Activated CD8-positive, alpha-beta memory T cell treated with anti-CD3 and anti-CD28 coated beads for 36 hours (primary cell): ENCODE data around the gene MYH16. TPM values are rescaled to one million over a fixed set of nuclear protein-coding genes. Genes with fewer than 3 reads are reported as not detected.
"Not testable (repeated sequence)": the region's sequence is repeated elsewhere in the genome, so short reads cannot be mapped to it uniquely, and the experiment has no call there.

Experiments
- CTCF ChIA-PET: fragments of 350-600 bp; sonication (Branson Sonifier 250); formaldehyde crosslinking; loops from one replicate; lab custom pipeline; 2021; ENCODE audit warnings: antibody characterized with exemption; lab: Charles Lee
- POLR2A ChIA-PET: fragments of 350-600 bp; sonication (Branson Sonifier 250); formaldehyde crosslinking; loops from one replicate; lab custom pipeline; 2021; ENCODE audit warnings: antibody characterized with exemption; lab: Charles Lee
- total RNA-seq, 2 experiments: library from RNA; stranded (reverse); gene quantifications; one replicate each; pipeline ENCODE4 v1.2.3, GENCODE V29; 2021

Gene MYH16
- total RNA-seq, 2 experiments from 2014 or later: not detected

DNA sequence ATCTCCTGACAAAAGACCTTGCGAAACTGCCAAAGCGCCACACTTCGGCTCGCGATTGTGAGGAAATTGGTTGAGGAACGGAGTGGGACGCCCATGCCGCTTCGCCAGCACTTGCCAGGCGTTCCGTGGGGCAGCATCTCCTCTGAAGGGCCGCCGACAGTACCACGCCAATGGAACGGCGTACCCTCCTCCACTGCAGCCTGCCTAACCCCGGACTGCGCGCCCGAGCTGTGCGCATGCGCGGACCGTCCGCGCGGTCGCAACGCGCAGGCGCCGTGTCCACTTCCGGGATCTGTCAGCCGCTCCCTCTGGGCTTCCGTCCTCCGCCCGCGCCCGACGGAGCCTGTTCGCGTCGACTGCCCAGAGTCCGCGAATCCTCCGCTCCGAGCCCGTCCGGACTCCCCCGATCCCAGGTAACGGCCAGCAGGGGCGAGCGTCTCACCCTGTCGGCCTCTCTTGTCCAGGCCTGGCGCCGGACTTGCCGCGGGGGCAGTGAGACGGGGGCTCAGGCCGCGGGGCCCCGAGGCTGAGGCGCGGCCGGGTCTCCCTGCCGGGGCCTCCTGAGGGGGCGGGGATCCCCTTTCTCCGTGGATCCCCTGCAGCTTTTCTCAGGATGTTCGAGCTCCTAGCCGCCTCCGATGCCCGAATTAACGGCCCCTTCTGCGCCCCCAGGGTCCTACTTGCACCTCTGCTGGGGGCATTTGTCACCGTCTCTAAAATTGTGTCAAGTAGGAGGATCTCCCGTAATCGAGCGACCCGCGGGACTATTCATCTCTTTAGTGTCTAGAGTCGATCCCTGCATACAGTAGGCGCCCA lies 53.2 kb downstream of the MYH16 start, which contains the start of gene ARPC1A:
Gene ARPC1A, plus strand, starts transcription at position 307 of the 816 bp plus-strand sequence. CDS start 7,456 bp downstream, outside the sequence.
- CTCF ChIA-PET: interaction anchor here (0.6 to 3.0 kb wide), 4 partner anchors 12 to 83 kb away, joined by 3 to 9 read pairs (median 4); partner anchors contain the start of genes BUD31 and PDAP1
- POLR2A ChIA-PET: interaction anchor here (0.6 kb wide), 1 partner anchor 243 kb away, joined by 3 read pairs; no protein-coding TSS in a partner anchor

DNA sequence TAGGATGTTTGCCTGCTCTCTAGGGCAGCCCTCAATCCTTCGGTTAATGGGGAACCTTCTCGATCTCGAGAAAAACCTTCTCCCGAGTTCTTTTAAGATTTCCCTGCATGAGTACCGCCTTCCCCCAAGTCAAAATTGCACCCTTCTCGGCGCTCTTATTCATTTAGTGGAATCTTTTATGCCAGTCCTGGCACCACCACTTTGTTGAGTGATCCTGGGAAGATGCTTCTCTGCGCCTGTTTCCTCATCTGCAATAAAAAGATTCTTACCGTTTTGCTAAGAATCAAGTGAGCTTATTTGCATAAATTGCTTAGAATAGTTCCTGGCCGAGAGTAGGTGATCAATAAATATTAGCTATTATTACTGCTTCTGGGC lies 53.8 kb downstream of the MYH16 start:
- ChIA-PET POLR2A (no interaction called here), CTCF (interaction anchor here (0.7 to 0.8 kb wide), 2 partner anchors 11 to 447 kb away, joined by 3 read pairs; no protein-coding TSS in a partner anchor)

DNA sequence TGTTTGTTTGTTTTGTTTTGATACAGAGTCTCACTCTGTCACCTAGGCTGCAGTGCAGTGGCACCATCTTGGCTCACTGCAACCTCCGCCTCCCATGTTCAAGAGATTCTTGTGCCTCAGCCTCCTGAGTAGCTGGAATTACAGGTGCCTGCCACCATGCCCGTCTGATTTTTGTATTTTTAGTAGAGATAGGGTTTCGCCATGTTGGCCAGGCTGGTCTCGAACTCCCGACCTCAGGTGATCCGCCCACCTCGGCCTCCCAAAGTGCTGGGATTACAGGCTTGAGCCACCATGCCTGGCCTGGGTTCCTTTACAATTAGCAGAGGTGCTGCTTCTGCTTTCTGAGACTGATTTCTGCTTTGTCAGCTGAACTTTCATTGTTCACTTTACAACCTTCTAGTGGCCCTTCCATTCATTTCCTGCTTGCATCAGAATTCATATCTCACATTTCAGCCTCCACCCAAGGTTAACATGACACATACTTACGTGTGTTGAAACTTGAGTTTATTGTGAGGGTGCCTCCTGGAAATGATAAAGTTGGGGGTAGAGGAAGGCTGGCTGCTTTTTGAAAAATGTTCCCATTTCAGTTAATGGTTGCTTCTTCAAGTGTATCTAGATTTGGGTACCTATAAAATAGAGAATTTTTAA lies 57.8 kb downstream of the MYH16 start:
- CTCF ChIA-PET: not testable (repeated sequence)
- POLR2A ChIA-PET: interaction anchor here (1.0 kb wide), 1 partner anchor 78 kb away, joined by 3 read pairs; the partner anchor contains the start of genes BUD31 and PDAP1

DNA sequence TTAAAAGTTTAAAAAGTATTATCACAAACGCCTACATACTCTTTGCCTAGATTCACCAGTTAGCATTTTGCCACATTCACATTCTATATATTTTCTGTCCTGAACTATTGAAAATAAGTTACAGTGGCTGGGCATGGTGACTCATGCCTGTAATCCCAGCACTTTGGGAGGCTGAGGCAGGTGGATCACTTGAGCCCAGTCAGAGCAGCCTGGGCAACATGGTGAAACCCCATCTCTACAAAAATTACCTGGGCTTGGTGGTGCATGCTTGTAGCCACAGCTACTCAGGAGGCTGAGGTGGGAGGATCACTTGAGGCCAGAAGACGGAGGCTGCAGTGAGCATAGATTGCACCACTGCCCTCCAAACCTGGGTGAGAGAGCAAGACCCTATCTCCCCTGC lies 58.4 kb downstream of the MYH16 start:
- CTCF ChIA-PET: interaction anchor here (1.3 kb wide), 1 partner anchor 8 kb away, joined by 3 read pairs; no protein-coding TSS in a partner anchor
- POLR2A ChIA-PET: no interaction called here

DNA sequence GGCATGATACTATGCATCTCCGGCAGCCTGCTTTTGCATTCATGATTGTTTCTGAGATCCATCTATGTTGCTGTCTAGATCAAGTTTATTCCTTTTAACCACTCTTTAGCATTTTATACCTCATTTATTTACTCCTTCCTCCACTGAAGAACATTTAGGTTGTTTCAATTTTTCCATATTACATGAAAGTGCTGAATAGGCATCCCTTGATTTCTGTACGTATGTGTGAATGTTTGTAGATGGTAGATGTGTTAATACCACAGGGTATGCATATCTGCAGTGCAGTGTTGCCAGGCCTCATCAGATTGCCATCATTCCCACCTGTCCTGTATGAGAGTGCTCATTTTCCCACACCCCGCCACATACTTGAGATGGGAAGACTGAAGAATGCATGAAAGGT lies 67.0 kb downstream of the MYH16 start:
- ChIA-PET POLR2A (no interaction called here), CTCF (no interaction called here)

DNA sequence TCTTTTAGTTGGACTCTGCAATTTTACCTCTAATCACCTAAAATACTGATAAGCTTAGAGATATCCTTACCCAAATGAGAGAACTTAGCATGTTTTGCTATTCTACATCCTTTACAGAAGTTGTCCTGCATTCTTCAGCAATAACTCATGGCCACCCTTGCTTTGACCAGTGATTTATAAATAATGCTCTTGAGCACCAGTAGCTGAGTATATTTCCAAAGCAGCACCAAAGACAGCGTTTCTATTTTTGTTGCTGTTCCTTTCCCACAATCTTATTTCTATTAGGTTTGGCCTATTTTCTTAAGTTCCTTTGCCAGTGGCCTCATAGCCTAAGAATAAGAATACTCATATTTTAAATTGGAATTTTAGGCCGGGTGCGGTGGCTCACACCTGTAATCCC lies 68.0 kb downstream of the MYH16 start:
- POLR2A ChIA-PET: no interaction called here

DNA sequence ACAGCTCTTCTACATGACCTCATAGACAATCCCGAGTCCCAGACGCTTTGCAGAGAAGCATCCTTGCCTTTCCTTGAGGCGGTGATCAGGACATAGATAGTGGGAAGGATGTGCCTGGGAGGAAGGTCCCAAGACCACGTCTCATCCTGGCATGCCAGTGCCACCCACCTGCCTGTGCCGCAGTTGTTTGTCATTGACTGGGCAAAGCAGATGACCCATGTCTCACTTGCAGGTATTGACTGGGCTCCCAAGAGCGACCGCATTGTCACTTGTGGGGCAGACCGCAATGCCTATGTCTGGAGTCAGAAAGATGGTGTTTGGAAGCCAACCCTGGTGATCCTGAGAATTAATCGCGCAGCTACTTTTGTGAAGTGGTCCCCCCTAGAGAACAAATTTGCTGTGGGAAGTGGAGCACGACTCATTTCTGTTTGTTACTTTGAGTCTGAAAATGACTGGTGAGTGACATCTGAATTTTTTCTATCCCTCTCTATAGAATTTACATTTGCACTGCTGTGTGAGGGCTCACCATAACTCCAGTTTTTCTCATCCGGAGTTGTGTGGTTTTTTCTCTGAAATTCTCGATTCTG lies 71.5 kb downstream of the MYH16 start:
- ChIA-PET POLR2A (no interaction called here), CTCF (no interaction called here)

More for the DNA sequence above, 68.0 kb downstream of the MYH16 start:
- CTCF ChIA-PET: interaction anchor here (0.8 kb wide), 1 partner anchor 1334 kb away, joined by 4 read pairs; no protein-coding TSS in a partner anchor

DNA sequence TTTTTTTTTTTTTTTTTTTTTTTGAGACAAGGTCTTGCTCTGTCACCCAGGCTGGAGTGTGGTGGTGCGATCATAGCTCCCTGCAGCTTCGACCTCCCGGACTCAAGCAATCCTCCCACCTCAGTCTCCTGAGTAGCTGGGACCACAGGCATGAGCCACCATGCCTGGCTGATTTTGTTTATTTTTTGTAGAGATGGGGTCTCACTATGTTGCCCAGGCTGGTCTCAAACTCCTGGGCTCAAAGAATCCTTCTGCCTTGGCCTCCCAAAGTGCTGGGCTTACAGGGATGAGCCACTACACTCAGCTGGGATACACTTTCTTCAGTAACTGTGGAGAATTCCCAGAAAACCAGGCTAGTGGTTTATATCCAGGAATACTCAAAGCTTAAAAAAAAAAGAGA lies 78.0 kb downstream of the MYH16 start:
- CTCF ChIA-PET: interaction anchor here (1.5 kb wide), 1 partner anchor 14 kb away, joined by 3 read pairs; no protein-coding TSS in a partner anchor

DNA sequence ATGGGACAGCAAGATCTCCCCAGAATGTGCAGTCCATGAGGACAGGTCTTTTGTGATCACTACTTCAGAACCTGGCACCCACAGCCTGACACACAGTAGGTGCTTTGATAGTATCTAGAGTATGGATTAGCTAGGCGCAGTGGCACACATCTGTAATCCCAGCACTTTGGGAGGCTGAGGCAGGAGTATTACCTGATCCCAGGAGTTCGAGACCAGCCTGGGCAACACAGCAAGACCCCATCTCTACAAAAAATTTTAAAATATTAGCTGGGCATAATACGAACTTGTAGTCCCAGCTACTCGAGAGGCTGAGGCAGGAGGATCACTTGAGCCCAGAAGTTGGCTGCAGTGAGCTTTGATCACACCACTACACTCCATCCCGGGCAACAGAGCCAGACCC lies 79.6 kb downstream of the MYH16 start:
- CTCF ChIA-PET: interaction anchor here (0.7 kb wide), 1 partner anchor 27 kb away, joined by 4 read pairs; no protein-coding TSS in a partner anchor
- POLR2A ChIA-PET: no interaction called here

More for the DNA sequence above, 78.0 kb downstream of the MYH16 start:
- POLR2A ChIA-PET: not testable (repeated sequence)

DNA sequence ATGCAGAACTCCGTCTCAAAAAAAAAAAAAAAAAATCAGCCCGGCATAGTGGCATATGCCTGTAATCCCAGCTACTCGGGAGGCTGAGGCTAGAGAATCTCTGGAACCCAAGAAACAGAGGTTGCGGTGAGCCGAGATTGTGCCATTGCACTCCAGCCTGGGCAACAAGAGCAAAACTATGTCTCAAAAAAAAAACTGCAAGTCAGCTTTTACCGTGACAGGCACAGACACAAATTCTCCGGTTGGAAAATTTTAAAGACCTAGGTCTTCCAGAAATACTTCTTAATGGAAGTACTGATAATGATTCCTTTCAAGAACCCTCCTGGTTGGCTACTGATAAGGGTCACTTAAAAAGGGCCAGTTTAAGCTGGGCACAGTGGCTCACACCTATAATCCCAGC lies 82.5 kb downstream of the MYH16 start:
- POLR2A ChIA-PET: interaction anchor here (0.6 kb wide), 1 partner anchor 14 kb away, joined by 5 read pairs; no protein-coding TSS in a partner anchor
- CTCF ChIA-PET: interaction anchor here (0.7 kb wide), 1 partner anchor 176 kb away, joined by 4 read pairs; no protein-coding TSS in a partner anchor

DNA sequence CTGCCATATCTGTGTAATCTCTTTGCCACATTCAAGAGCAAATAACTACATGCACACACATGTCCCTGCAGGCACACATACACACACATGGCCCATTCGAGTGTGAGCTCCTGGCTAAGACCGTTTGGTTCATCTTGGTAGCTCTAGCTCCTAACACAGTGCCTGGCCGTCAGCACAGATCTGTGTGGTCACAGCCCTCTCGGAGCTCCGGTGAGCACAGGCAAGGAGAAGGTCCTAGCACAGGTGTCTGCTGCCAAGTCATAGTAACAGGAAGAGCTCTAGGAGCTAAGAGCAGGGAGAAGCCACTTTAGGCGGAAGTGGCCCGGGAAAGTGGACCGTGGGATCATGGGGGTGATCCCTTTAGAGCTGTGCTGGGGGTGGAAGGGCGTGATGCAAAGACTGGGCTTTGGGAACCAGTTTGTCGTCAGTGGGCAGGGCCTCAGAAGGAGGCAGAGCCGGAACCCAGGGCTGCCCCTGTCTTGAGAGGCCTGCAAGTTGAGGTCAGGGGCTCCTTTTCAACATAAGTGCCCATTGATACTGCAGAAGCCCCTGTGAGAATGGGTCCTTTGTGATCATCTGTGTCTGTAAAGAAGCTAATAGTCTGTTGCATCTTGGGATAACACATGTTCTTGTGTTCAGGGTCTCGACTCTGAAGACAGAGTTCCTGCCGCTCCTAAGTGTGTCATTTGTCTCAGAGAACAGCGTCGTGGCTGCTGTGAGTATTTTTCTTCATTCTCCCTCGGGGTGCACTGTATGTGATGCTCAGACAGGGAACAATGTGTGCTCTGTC lies 85.3 kb downstream of the MYH16 start:
- CTCF ChIA-PET: no interaction called here
- POLR2A ChIA-PET: interaction anchor here (0.6 kb wide), 1 partner anchor 24 kb away, joined by 6 read pairs; no protein-coding TSS in a partner anchor

DNA sequence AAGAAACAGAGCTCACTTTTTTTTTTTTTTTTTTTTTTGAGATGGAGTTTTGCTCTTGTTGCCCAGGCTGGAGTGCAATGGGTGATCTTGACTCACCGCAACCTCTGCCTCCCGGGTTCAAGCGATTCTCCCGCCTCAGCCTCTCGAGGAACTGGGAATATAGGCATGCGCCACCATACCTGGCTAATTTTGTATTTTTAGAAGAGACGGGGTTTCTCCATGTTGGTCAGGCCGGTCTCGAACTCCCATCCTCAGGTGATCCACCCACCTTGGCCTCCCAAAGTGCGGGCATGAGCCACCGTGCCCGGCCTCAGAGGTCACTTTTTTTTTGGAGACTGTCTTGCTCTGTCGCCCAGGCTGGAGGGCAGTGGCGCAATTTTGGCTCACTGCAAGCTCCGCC lies 85.9 kb downstream of the MYH16 start:
- POLR2A ChIA-PET: interaction anchor here (0.6 kb wide), 1 partner anchor 24 kb away, joined by 6 read pairs; no protein-coding TSS in a partner anchor
- CTCF ChIA-PET: not testable (repeated sequence)

DNA sequence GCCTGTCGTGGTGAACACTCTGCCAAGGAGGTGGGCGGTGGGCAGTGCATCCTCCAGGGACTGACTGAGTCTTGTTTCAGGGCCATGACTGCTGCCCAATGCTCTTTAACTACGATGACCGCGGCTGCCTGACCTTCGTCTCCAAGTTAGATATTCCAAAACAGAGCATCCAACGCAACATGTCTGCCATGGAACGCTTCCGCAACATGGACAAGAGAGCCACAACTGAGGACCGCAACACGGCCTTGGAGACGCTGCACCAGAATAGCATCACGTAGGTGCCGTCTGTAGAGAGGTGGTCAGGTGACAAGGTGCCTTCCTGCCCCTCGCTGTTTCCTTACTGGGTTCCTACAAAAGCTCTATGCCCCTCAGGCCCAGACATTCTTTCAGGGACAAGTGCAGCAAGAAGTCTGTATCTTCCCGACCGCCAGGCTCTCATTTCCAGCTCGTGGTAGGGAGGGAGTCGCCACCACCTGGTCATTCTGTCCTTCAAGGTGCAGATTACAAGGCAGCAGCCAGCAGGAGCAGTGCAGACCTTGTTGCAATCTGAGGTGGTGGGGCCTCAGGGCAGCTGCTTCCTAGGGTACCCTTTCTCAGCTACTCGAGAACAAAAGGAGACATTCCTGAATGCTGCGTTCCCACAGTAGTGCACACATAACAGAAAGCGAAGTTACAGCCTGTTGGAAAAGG lies 87.0 kb downstream of the MYH16 start:
- POLR2A ChIA-PET: interaction anchor here (0.6 kb wide), 1 partner anchor 17 kb away, joined by 3 read pairs; no protein-coding TSS in a partner anchor
- CTCF ChIA-PET: interaction anchor here (0.7 kb wide), 1 partner anchor 15 kb away, joined by 4 read pairs; no protein-coding TSS in a partner anchor

Other genes starting within 250 kb of the MYH16 start
- gene SMURF1, start 128.7 kb upstream of the MYH16 start, total RNA-seq: 10 to 100 TPM; 14.0 to 14.4 TPM
- not detected for gene KPNA7, start 64.7 kb upstream of the MYH16 start, total RNA-seq
- gene ARPC1A, start 53.1 kb downstream of the MYH16 start, total RNA-seq: 10 to 100 TPM; 77.9 to 80.4 TPM
- 100 to 1,000 TPM; 267 to 276 TPM for gene ARPC1B, start 101.9 kb downstream of the MYH16 start, total RNA-seq
- 100 to 1,000 TPM; 207 to 213 TPM for gene PDAP1, start 135.8 kb downstream of the MYH16 start, total RNA-seq
- gene BUD31, start 136.1 kb downstream of the MYH16 start, total RNA-seq: 100 to 1,000 TPM; 173 to 180 TPM
- gene PTCD1, start 166.0 kb downstream of the MYH16 start, total RNA-seq: 1 to 10 TPM; 6.0 to 7.0 TPM
- gene CPSF4, start 166.1 kb downstream of the MYH16 start, total RNA-seq: 10 to 100 TPM; 65.2 to 65.4 TPM
- 100 to 1,000 TPM; 473 to 493 TPM for gene ATP5MF, start 193.3 kb downstream of the MYH16 start, total RNA-seq
- gene ZNF789, start 200.1 kb downstream of the MYH16 start, total RNA-seq: 10 to 100 TPM; 13.1 to 14.4 TPM
- gene ZNF394, start 227.4 kb downstream of the MYH16 start, total RNA-seq: 10 to 100 TPM; 27.2 to 31.2 TPM
- gene ZKSCAN5, start 231.8 kb downstream of the MYH16 start, total RNA-seq: 1 to 10 TPM; 8.6 to 9.0 TPM